ENCODE data around the gene RAD51AP2. TPM values are rescaled to one million over a fixed set of nuclear protein-coding genes. Genes with fewer than 3 reads are reported as not detected.
"Not testable (repeated sequence)": the region's sequence is repeated elsewhere in the genome, so short reads cannot be mapped to it uniquely, and the experiment has no call there.

RAD51AP2 gene
- total RNA-seq, 1 experiment from 2014 or later, result not detected

DNA sequence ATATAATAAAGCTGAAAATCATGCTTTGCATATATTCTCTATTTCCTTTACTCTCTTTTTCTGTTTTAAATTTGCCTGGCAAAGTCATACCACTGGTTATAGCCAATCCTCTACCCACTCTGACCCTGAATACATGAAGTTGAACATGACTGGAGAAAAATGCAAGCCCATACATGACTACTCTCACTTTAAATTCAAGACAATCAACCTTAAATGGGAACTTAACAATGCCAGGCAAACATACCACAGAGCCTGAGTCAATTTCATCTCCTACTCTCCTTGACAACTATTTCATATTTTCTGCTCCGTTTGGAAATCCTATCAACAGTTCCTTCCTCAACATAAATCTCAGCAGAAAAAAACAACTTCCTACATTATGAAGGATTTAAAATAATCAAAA lies 22.6 kb downstream of the RAD51AP2 start:
- Histone ChIP-seq H3K27me3 (no peaks in the 10 kb centered on the region), H3K36me3 (no peaks in the 10 kb centered on the region), H3K9me3 (no peaks in the 10 kb centered on the region), H3K4me3 (no peak overlapping the region)
- DNase-seq, result no peak

DNA sequence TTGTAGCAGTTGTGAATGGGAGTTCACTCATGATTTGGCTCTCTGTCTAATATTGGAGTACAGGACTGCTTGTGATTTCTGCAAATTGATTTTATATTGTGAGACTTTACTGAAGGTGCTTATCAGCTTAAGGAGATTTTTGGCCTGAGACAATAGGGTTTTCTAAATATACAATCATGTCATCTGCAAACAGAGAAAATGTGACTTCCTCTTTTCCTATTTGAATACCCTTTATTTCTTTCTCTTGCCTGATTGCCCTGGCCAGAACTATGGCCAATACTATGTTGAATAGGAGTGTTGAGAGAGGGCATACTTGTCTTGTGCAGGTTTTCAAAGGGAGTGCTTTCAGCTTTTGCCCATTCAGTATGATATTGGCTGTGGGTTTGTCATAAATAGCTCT lies 28.1 kb downstream of the RAD51AP2 start:
- H3K4me3 ChIP-seq, H3K36me3 ChIP-seq, H3K9me3 ChIP-seq, H3K27me3 ChIP-seq, DNase-seq: not testable (repeated sequence)

DNA sequence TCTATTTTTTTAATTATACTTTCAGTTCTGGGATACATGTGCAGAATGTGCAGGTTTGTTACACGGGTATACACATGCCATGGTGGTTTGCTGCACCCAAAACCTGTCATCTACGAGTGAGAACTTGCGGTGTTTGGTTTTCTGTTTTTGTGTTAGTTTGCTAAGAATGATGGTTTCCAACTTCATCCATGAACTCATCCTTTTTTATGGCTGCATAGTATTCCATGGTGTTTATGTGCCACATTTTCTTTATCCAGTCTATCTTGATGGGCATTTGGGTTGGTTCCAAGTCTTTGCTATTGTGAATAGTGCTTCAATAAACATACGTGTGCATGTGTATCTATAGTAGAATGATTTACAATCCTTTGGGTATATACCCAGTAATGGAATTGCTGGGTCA lies 29.6 kb downstream of the RAD51AP2 start:
- H3K4me3 ChIP-seq, H3K27me3 ChIP-seq, DNase-seq, H3K9me3 ChIP-seq, H3K36me3 ChIP-seq: not testable (repeated sequence)

DNA sequence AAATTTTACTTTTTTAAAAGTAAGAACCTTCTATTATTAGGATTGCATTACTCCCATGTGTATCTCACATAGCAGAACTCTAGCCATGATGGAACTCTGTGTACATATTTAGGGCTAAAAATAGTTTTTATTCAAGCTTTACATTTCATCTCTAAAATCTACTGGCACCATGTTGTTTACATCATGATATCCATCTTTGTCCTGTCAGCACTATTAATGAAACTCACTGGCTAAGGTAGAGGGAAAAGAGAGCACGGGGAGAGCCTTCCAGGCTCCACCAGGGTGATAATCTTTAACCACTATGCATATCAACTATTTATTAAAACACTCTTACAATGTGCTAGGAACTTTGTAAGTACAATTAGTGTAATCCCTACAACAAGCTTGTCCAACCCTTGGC lies 34.7 kb downstream of the RAD51AP2 start:
- DNase-seq, result no peak
- Histone ChIP-seq H3K9me3 (0 out of 2 replicates have a peak, but pooled peaks cover under 1% of the 10 kb centered on the region), H3K4me3 (no peak overlapping the region), H3K27me3 (no peaks in the 10 kb centered on the region), H3K36me3 (no peaks in the 10 kb centered on the region)

DNA sequence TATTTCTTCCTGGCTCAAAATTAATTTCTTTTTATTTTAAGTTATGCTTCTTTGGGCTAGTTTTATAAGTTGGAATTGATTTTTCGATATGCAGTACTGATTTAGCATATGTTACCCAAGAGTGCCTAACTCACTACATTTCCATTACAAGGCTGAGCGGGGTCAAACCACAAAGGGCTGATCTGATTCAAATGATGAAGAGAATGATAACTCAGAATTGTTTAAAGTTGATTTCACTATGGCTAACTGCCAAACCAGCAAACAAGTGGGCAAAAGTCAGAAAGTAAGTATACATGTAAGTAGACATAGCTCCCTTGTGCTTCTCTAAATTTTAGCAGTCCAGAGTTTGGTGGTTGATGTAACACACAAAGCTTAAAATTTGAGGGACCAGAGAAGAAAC lies 35.6 kb downstream of the RAD51AP2 start:
- no peaks in the 10 kb centered on the region for H3K36me3 ChIP-seq
- DNase-seq, result no peak
- H3K27me3 ChIP-seq, result no peaks in the 10 kb centered on the region
- H3K9me3 ChIP-seq, result no peaks in the 10 kb centered on the region
- H3K4me3 ChIP-seq, result no peak overlapping the region

DNA sequence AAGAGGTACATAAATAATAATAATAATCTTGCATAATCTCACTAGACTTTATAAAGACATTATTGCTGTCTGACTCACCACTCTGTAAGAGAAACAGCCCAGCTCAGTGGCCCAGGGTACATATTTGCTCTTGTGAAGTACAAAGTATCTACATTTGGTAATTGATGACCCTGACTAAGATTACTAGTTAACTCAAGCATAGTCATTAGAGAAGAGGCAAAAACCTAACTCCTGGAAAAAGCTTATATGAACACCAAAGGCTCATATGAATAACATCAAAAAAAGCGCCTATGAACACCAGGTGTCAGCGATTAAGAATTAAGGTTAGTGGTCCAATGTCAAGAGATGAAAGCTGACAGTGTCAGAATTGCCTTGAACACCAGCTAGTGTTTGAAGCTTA lies 38.4 kb downstream of the RAD51AP2 start:
- Histone ChIP-seq H3K9me3 (no peaks in the 10 kb centered on the region; the same call in 1 of the 2 replicates), H3K27me3 (no peaks in the 10 kb centered on the region), H3K4me3 (no peak overlapping the region), H3K36me3 (no peaks in the 10 kb centered on the region)
- peak; percentile 0 for DNase-seq

DNA sequence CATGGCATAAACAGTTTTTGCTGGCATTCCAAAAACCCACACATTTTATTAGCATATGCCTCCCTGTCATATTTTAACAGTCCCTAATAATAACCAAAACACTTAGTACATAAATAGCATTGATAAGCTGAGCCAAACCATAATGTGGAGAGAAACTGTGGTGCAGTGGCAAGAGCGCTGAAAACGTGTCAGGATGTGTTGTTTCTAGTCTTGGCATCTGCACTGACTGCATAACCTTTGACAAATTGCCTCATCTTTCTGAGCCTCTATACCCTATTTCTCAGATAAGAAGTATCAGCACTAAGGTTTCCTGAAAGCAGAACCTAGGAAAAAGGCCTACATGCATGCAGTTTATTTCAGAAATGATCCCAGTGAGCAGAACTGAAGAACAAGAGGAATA lies 41.4 kb downstream of the RAD51AP2 start:
- Histone ChIP-seq H3K36me3 (no peaks in the 10 kb centered on the region), H3K27me3 (no peaks in the 10 kb centered on the region), H3K9me3 (no peaks in the 10 kb centered on the region; the same call in 1 of the 2 replicates), H3K4me3 (no peak overlapping the region)
- DNase-seq, result peak; percentile 1

DNA sequence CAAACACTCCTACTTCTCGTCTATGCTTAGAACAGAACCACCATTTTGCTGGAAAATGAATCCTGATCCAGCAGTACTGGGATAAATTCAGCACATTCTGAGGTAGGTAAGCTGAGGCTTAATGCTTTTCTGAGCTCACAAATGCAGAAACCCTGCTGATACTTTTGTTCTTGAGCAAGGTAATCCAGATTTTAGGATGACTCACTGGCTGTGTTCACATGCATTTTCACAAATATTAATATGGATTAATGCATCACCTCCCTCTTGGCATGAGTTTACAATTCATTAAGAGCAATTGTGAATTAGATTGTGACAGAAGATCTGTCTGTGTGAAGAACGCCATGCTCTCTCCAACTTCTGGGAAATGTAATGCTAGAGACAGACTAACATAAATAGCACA lies 42.2 kb downstream of the RAD51AP2 start:
- H3K9me3 ChIP-seq, result no peaks in the 10 kb centered on the region; the same call in 1 of the 2 replicates
- no peaks in the 10 kb centered on the region for H3K36me3 ChIP-seq

DNA sequence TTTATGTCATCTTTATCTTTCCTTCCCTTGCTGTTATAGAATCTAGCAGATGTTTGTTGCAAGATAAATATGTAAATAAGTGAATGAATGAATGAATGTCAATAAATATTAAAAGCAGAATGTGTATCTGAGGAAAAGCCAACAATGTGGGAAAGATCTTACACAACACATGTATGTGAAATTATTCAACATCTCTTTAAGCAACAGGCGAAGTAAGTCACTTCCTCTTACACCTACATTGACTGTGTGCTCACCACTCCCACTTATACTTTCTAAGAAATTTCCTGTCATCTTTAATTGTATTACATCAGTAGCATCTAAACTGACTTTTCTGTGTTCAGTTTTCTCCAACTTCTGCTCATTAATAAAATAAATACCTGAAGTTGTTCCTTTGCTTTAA lies 43.0 kb downstream of the RAD51AP2 start:
- no peaks in the 10 kb centered on the region for H3K27me3 ChIP-seq
- H3K9me3 ChIP-seq, result peaks cover 4% of the 10 kb centered on the region
- DNase-seq, result no peak
- no peak overlapping the region for H3K4me3 ChIP-seq
- no peaks in the 10 kb centered on the region for H3K36me3 ChIP-seq

More for the DNA sequence above, 42.2 kb downstream of the RAD51AP2 start:
- Histone ChIP-seq H3K27me3 (no peaks in the 10 kb centered on the region), H3K4me3 (no peak overlapping the region)
- DNase-seq, result no peak

DNA sequence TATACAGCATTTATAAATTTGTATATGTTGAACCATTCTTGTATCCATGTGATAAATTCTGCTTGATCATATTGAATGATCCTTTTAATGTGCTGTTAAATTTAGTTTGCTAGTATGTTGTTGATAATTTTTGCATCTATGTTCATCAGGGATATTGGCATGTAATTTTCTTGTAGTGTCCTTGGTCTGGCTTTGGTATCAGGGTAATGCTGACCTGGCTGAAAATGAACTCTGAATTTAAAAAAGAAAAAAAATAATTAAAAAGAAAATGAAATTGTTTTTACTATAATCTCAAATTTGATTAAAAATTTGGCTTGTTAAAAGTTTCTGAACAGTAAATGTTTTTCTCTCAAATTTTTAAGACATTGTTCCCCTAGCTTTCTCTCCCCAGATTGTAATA lies 46.3 kb downstream of the RAD51AP2 start:
- no peaks in the 10 kb centered on the region for H3K36me3 ChIP-seq
- no peaks in the 10 kb centered on the region for H3K27me3 ChIP-seq
- no peak for DNase-seq
- H3K4me3 ChIP-seq, result no peak overlapping the region
- peaks cover 16% of the 10 kb centered on the region for H3K9me3 ChIP-seq

DNA sequence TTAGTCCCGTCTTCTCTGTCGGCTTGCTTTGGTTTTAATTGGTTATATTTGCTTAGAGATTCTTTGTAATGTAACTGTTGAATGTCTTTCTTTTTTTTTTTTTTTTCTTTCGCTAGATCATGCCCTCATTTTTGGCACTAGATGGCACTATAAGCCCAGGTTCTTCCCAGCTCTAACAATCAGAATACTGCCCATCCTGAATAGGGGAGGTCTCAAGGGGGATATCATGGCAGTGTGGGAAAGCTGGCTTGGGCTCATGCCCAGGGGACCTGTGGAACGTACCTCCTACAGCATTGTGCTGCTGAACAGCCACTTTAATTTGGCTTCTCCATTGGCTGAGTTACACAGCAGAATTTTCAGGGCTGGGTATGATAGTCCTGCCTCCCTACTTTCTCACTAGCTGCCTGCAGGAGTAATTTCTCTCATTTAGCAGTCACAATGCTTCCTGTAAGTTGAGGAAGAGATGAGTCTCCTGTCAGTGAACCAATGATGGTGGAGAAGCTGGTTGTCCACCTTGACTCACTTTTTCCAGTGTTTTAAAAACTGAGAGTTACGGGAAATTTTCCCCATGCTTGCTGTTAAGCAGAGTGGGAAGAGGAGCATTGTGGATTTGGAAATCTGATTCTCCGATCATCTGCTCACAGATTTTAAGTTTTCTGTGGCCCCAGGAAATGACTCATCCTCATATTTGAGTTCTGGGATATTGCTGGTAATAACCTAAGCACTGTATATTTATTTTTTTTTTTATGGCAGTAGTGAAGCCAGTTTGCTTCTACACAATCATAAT lies 47.2 kb downstream of the RAD51AP2 start:
- peak; percentile 0 for DNase-seq
- no peak overlapping the region for H3K4me3 ChIP-seq
- H3K27me3 ChIP-seq, result no peaks in the 10 kb centered on the region
- H3K9me3 ChIP-seq, result peaks cover 16% of the 10 kb centered on the region
- no peaks in the 10 kb centered on the region for H3K36me3 ChIP-seq

DNA sequence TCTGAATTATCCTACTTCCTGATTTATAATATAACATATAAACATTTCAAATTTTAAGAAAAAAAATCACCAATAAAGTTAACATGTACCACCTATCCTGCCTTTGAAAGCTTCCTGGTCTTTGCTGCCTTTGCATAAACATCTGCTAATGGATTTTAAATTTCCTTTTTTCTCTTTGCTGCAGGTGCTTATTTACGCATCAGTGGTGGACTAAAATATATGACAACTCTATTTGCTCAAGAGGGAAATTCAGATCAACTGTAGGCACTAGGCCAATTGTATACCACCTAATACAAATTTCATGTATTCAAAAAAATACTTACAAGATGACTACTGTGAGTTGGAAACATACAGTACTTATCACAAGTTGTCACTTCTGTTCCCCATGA lies 57.2 kb downstream of the RAD51AP2 start:
- DNase-seq, result no peak
- Histone ChIP-seq H3K9me3 (no peaks in the 10 kb centered on the region), H3K27me3 (no peaks in the 10 kb centered on the region; the same call in 1 of the 2 replicates), H3K36me3 (no peaks in the 10 kb centered on the region), H3K4me3 (no peak overlapping the region)

Other genes starting within 250 kb of the RAD51AP2 start
- gene VSNL1, start 22.3 kb upstream of the RAD51AP2 start, total RNA-seq (2014; rRNA removed; shearing (Covaris generic); ENCODE audit: low replicate concordance), result 0.66 and 30.3 TPM in 2 replicates
- gene SMC6, start 235.4 kb upstream of the RAD51AP2 start, total RNA-seq (2014; rRNA removed; shearing (Covaris generic); ENCODE audit: low replicate concordance), result 11.4 and 24.6 TPM in 2 replicates
- gene GEN1, start 235.7 kb upstream of the RAD51AP2 start, total RNA-seq (2014; rRNA removed; shearing (Covaris generic); ENCODE audit: low replicate concordance), result 8.3 and 49.4 TPM in 2 replicates

Measured in MG63 (cell line).